T-helper 2 cell treated with Interferon-gamma antibody and Interleukin-4, amounts not matched to agents 100 ng/mL and 5 ng/mL, for 36 hours (primary cell): Measurements from ENCODE around the gene NUP210. TPM values are rescaled to one million over a fixed set of nuclear protein-coding genes. Genes with fewer than 3 reads are reported as not detected.

Experiments
- intact Hi-C: fragments of 100-400 bp; cut with micrococcal nuclease; formaldehyde crosslinking; loops from one replicate; pipeline ENCODE4 v1.15.1; 2023
- total RNA-seq: library from RNA; stranded (reverse); gene quantifications from 2 replicates; pipeline ENCODE4 v1.2.3, GENCODE V29; 2022

The NUP210 gene
- total RNA-seq, 1 donor from 2014 or later, result 198 TPM

DNA sequence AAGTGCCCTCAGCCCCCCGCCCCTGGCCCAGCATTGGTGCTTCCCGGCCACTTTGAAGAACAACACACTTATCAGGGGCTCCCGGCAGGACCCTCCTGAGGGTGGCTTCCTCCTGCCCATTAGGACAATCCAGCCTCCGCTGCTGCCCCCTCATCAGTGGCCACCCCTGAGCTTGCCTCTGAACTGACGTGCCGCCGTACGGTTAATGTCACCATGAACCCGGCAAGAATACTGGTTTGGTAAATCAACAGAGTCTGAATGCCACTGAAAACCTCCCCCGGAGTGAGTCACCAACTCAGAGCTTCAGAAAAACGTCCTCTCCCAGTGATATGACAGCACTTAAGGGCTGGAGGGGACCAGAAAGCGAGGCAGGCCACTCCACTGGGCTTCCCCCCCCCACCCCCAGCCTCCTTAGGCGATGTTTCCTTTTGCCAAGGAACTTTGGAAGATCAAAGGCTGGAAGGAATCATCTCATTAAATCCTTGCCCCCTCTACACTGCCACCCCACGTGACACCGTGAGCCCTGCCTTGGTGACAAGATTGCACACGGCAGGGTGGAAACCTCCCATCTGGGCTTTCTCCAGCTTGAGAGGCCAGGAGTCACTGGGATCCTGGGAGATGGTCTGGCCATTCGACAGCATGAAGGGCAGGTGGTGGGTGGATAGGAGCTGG, 142.1 kb downstream of the NUP210 start:
- intact Hi-C loops, result no loop called here

DNA sequence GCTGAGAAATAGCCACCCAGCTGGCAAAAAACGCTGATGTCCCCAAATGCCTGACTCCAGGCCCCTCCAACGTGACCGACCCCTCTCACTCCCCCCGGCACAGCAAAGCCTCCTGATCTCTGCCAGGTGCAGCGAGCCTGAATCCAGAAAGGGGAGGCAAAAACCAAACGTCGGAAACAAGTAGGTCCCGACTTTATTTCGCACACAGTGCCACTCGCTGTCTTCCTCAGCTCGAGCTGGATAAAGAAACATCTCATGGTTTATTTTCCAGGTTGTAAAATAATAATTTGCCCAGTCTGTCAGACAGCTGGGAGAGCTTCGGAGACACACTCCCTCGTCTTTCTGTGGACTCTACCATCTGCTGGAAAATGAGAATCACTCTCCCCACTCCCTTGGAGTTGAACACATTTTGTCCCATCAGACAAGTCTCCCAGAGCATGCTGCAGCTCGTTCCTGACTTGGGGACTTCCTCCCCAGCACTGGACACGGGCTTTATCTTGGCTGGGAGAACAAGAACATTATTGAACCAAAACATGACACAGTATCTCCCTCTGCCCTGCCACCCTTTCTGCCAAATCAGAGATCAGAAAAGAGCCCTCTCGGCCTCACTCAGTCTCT, 142.8 kb downstream of the NUP210 start:
- intact Hi-C loops, result no loop called here

DNA sequence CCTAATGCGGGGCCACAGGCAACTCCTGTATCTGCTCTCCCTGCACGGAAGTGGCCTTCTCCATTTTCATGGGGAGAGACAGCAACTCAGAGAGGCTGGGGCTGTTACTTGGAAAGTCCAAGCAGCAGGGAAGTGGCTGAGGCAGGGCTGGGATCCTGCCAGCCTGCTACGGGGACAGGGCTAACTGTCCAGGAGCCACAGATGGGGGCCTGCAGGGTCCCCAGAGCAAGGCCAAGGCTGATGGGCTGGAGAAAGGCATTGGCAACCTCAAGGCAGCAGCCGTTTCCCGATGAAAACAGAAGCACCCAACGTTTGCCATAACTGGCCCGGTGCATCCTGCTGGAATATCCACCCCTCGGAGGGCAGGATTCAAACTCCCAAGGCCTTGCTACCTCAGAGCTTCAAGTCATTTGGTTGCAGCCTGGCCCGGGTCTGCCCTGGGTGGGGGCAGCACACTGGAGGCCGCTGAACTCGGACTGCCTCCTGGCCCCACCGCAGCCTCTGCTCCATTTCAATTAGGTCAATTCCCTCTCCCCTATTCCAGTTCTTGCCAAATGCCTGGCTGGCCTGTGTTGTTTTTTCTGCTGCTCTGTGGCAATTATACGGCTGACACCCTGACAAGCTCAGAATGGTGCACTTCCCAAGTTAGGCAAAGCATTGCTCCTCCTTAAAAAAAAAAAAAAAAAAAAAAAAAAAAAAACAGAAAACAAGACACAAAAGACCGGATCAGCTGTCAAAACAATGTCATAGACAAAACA, 143.5 kb downstream of the NUP210 start:
- intact Hi-C loops, result no loop called here

DNA sequence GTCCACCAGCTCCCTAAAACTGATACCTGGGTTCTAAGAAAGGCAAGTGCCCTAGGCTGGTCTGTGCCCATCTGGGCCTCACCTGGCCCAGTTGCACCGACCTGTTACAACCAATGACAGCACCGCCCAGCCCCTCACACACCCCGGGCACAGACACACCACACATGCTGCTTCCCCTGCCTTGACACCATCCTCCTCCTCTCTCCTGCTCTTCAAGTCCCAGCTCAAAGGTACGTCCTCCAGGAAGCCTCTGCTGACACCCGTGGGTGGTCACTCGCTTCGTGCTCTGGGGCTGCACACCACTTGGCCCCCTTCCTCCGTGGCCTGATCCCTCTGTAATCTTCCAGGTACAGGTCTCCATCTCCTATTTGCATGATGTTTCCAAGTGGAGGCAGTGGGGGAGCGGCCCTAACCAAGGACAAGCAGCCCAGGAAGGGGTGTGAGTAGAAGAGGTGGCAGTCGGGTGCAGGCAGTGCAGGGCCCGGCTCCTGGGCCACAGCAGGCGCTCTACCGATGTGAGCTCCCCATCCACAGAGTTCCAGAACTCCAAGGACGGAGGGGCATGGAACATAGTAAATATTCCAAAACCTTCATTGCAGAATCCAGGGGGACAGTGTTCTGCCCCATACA, 144.6 kb downstream of the NUP210 start:
- intact Hi-C loops, result no loop called here

DNA sequence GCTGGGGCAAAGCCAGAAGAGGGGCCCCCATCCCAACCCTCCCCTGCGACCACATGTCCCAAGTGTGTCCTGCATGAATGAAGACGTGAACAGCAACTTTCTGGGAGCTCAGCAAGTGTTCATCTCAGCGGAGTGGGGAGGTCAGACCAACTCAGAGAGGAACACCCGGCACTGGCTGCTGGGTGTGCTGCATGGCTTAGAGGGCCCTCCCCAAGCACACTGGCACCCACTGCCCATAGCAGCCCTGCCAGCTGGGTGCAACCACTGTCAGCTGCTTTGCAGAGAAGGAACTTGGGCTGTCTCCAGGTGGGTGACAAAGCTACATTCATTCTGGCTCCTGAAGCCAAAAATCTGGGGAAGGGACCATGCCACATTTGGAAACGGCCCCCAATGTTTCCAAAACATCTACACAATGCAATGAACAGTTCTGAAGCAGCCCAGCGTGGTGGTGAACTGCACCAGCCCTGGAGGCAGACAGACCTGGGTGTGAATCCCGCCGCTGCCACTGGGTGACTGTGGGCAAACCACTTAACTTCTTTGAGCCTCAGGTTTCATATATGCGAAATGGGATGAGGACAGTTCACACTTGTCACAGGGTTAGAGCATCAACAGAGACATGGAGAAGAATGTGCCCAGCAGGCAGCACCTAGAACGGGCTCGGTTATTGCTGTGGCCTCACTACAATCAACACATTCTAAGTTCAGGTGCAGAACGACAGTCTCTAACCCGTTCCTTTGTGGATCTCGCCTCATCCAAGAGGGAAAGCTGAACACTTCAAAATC, 145.4 kb downstream of the NUP210 start:
- intact Hi-C loops, result no loop called here

DNA sequence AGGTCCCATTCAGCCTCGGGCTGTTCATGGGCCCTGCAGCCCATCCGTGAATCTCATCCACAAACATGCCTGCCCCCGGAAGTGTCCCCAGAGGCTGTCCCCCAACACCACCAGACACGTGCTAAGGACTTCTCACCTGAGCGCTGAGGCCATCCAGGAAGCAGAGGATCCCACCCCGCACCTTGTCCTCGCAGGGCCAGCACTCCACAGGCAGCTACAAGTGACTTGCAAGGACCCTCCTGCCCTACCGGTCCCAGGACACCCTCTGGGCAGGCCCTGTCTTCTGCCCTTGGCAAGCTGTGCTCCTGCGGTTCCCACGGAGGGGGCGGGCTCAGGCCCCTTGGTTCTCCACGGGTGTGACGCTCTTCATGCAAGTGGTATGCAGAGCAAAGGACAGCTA, 146.0 kb downstream of the NUP210 start:
- intact Hi-C loops, result no loop called here

DNA sequence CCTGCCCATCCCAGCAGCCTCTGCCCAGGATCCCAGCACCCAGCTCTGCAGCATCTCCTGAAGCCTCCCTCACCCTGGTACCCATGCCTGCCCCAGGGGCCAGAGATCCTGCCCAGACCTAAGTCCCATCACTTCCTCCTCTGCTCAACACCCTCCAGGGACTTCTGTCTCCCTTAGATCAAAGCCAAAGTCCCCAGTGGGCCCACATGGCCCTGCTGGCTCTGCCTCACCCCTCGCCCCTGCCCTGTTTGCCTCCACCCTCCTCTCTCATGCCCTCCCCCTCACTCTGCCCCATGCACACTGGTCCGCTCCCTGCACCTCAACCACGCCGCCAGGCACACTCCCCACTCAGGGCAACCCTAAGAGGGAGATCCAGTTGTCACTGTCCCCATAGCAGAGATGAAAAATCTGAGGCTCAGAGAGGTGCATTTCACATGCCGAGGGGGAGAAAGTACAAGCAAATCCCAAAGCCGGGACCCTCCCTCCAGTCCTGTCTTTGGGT, 146.5 kb downstream of the NUP210 start:
- intact Hi-C loops, result no loop called here

DNA sequence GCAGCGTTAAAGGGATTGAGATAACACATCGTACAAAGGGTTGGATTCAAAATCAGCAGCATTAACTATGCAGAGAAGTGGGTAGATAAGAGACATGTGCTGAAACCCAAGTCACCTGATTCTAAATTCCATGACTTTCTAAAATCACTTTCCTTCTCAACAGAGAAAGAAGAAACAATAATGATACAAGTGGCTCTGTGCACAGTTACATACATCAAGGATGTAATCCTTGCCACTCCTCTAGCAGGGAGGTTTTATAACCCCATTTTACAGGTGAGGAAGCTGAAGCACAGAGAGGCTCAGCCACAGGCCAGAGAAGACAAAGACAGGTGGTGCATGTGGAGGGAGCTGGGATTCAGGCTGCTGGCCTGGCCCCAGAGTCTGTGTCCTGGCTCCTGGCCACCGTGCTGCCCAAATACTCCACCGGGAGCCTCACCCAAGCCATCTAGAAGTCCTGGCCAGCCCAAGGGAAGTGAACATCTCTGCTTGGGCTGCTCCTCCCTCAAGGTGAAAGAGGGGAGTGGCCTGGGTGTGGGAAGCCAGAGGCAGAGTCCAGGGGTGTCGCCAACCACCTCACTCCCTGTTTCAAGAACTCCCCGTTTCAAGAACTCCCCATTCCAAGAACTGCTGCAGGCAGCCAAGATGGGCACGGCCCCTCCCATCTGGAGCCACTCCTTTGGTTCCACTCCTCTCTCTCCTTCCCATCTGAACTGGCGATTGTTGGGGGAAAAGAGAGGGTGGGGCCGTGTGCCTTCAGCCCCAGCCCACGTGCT, 147.1 kb downstream of the NUP210 start:
- intact Hi-C loops, result no loop called here

DNA sequence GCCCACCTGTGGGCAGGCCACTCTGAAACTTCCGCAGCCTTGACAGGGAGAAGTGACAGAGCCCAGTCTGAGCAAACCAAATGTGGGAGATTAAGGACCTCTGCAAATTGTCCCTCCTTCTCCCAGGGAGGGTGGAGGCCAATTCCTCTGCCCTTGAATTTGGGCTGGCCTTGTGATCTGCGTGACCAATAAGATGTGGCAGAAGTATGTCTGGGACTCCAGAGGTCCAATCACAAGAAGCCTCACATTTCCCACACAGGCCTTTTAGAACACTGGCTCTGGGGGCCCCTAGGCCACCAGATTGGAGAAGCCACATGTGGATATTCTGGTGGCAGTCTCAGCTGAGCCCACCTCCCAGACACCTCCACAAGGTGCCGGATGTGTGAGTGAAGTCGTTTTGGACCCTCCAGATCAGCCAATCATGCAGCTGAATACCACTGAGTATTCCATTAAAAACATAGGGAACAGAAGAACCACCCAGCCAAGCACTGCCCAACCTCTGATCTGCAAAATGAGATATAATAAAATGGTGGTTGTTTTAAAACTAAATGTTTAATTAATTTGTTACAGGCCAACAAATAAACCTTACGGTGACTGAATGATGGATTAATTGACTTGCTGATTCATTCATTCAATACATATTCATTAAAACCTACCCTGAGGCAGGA, 150.3 kb downstream of the NUP210 start:
- intact Hi-C loops, result no loop called here

DNA sequence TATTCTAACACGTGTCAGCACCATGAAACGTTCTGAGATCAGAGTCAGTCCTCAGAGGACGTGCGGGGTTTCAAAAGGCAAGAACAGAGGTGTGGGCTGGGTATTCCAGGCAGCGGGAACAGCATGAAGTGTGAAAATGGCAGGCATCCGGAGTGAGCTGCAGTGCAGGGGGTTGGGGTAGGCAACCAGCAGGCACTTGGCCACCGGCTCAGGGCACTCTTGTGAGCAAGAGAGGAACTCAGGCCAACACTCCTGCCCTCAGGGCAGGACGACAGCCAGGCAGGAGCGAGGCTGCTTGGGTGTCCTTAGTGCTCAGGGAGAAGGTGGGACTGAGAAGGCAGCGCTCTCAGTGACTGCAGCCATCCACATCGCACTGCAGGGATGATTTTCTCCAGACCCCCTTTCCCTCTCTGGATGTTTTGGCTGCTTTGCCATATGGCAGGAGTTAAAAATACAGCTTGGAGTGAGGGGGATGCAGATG, 151.1 kb downstream of the NUP210 start:
- intact Hi-C loops, result no loop called here

DNA sequence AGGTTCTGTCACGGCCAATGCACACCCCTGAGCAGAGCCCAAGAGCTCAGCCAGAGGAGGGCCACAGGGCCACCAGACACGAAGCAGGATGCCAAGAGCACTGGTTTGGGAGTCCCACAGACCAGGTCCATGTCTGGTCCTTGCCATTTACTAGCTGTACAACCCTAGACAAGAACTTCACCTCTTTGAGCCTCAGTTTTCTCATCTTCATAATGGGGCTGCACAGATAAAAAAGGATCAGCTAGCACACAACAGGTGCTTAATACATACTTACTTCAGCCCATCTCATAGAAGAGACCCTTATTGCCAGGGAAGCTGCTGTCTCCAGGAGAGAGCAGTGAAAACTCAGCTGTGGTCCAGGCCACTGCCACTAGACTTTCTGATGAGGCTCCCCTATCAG, 152.0 kb downstream of the NUP210 start:
- intact Hi-C loops, result no loop called here

DNA sequence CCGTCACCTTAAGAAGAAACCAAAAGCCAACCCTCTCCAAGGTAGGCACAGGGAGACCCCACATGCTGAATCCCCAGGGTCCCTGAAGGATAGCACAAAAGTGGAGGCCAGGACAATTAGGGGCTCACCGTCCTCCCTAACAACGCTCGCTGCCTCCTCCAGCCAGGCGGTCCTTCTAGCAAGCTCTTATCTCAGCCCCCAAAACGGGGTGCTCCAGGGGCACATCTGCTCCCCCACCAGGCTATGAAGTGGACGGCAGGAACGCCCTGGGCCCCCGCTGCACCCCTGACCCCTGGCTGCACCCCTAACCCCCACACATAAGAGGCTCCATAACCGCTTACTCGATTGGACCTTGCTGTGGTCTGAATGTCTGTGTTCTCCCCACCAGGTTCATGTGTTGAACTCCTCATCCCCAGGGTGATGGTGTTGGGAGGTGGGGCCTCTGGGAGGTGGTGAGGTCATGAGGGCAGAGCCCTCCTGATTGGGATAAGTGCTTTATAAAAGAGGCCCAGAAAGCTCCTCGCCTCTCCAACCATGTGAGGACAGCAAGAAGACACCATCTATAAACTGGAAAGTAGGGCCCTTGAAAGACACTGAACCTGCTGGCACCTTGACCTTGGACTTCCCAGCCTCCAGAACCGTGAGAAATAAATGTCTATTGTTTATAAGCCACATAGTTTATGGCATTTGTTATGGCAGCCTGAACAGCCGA, 153.3 kb downstream of the NUP210 start:
- intact Hi-C loops, result no loop called here

Other genes starting within 250 kb of the NUP210 start
- gene HDAC11, start 60.0 kb upstream of the NUP210 start, total RNA-seq, result 1.3 TPM in 2 replicates
- not detected in 2 replicates for gene FBLN2, start 128.8 kb upstream of the NUP210 start, total RNA-seq